Measurements from ENCODE around the gene CEP44. TPM values are rescaled to one million over a fixed set of nuclear protein-coding genes. Genes with fewer than 3 reads are reported as not detected.

The CEP44 gene
- total and polyA plus RNA-seq, 2 of the 4 experiments (the other 2 are of a cell fraction): 3.5 to 9.5 TPM

GRCh38 chr4:174317531-174317930, 33.8 kb downstream of the CEP44 start:
- H2BK120ac ChIP-seq (ENCODE audit: low read depth, low read length): no peak overlapping the region
- no peak overlapping the region for H3K4me3 ChIP-seq (ENCODE audit: insufficient read depth, low read depth, low read length)
- in situ Hi-C loops (cut with MboI; ENCODE audit: low sequenced_read_pairs) (loop anchor here (10.0 to 25.0 kb wide), 2 partner anchors 93 to 805 kb away; no protein-coding TSS in a partner anchor), intact Hi-C loops (cut with micrococcal nuclease) (loop anchor here (5.0 to 10.0 kb wide), 3 partner anchors 193 to 895 kb away; no protein-coding TSS in a partner anchor), dilution Hi-C loops (cut with HindIII; ENCODE audit: low sequenced_read_pairs, unreplicated experiment) (no loop called here)
- H4K5ac ChIP-seq (ENCODE audit: low read depth, low read length): no peak overlapping the region
- no peak overlapping the region for H3K4me2 ChIP-seq (ENCODE audit: low read depth, low read length)
- H4K8ac ChIP-seq (ENCODE audit: low read depth in 2 of 2, low read length in 2 of 2): no peak overlapping the region
- no peak overlapping the region for H2BK5ac ChIP-seq (ENCODE audit: low read depth, low read length, poor library complexity, severe bottlenecking)
- no peaks in the 10 kb centered on the region for H3K79me1 ChIP-seq (ENCODE audit: low read depth in 1 of 2, low read length in 2 of 2)
- no peak overlapping the region for H3K56ac ChIP-seq (ENCODE audit: extremely low read depth, insufficient read depth, low read length)
- BruUV-seq (replicated peaks): no TSS peak
- no peak overlapping the region for H2AK5ac ChIP-seq (ENCODE audit: low read depth, low read length)
- H3K4me1 ChIP-seq (ENCODE audit: control insufficient read depth, insufficient read depth, low read length): peaks cover 2% of the 10 kb centered on the region; the same call in 1 of the 2 replicates
- no peak overlapping the region for H3K4ac ChIP-seq (ENCODE audit: low read depth, low read length)
- H2BK20ac ChIP-seq (ENCODE audit: low read depth, low read length): no peak overlapping the region
- H3K23ac ChIP-seq (ENCODE audit: low read depth, low read length): no peak overlapping the region
- H3K36me3 ChIP-seq (ENCODE audit: control insufficient read depth, insufficient read depth, low read length): no peaks in the 10 kb centered on the region
- H3K27ac ChIP-seq (ENCODE audit: insufficient read depth, low read length): no peak overlapping the region
- TF ChIP-seq RFX5 (IDR thresholded peaks at IDR 0.05; ENCODE audit: low read depth, low read length) (no peak), CEBPB (IDR thresholded peaks at IDR 0.05; ENCODE audit: low read depth, low read length) (no peak), RCOR1 (IDR thresholded peaks at IDR 0.05; ENCODE audit: insufficient replicate concordance, low read length) (no peak), MAZ (IDR thresholded peaks at IDR 0.05; ENCODE audit: borderline replicate concordance, low read depth, low read length) (no peak), RAD21 (IDR thresholded peaks at IDR 0.05; ENCODE audit: low read length) (no peak), POLR2A (IDR thresholded peaks at IDR 0.05; ENCODE audit: low read depth, low read length) (no peak)
- no peak overlapping the region for H2AK9ac ChIP-seq (replicated peaks; ENCODE audit: low read depth, low read length, poor library complexity)
- no peaks in the 10 kb centered on the region for H4K20me1 ChIP-seq (ENCODE audit: insufficient read depth, low read length)
- no peaks in the 10 kb centered on the region for H3K9me3 ChIP-seq (ENCODE audit: control insufficient read depth, insufficient read depth, low read length)
- POLR2A ChIA-PET (ENCODE audit: unreplicated experiment): no interaction called here
- ATAC-seq (ENCODE audit: low read depth) (no peak), DNase-seq (peak; percentile 23)
- no peak overlapping the region for H3K18ac ChIP-seq (ENCODE audit: low read depth, low read length)
- H2BK15ac ChIP-seq (ENCODE audit: low read depth, low read length): no peak overlapping the region
- no peak overlapping the region for H2AFZ ChIP-seq (replicated peaks; ENCODE audit: low read length, poor library complexity)
- H3K9ac ChIP-seq (ENCODE audit: low read depth, low read length): no peak overlapping the region
- H3K14ac ChIP-seq (replicated peaks; ENCODE audit: low read depth, low read length): no peak overlapping the region
- 0 out of 2 replicates have a peak, but pooled peaks cover 3% of the 10 kb centered on the region for H3K9me1 ChIP-seq (ENCODE audit: insufficient read depth, low read length)
- H3K27me3 ChIP-seq (ENCODE audit: control insufficient read depth, insufficient read depth, low read length): no peaks in the 10 kb centered on the region
- no peak overlapping the region for H4K91ac ChIP-seq (ENCODE audit: insufficient read depth, low read depth, low read length)
- CTCF ChIA-PET: no interaction called here
